NCI-H748 (cell line): ENCODE data around the gene PPP4R4.

Experiments
- DNase-seq: peaks from one replicate; lab custom pipeline; 2025; ENCODE audit not compliant: unreplicated experiment; lab: John Stamatoyannopoulos, UW

Gene PPP4R4

GRCh38 chr14:94173885-94174603, at the start of gene PPP4R4:
Gene PPP4R4 (plus strand): TSS chr14:94174322. CDS start chr14:94174466, 144 bp downstream.
- peak; percentile 97 for DNase-seq

GRCh38 chr14:94124582-94125377, 49.3 kb upstream of the PPP4R4 start:
- DNase-seq: no peak

- no peak for DNase-seq
Observed at GRCh38 chr14:94125659-94126418, 48.3 kb upstream of the PPP4R4 start.

- DNase-seq: no peak
Observed at GRCh38 chr14:94126419-94126677, 47.8 kb upstream of the PPP4R4 start.

- no peak for DNase-seq
Observed at GRCh38 chr14:94126800-94127199, 47.3 kb upstream of the PPP4R4 start.

GRCh38 chr14:94127330-94127729, 46.8 kb upstream of the PPP4R4 start:
- DNase-seq: no peak

- no peak for DNase-seq
Observed at GRCh38 chr14:94128216-94128839, 45.8 kb upstream of the PPP4R4 start.

GRCh38 chr14:94129111-94129757, 44.9 kb upstream of the PPP4R4 start, which contains the start of gene IFI27L2:
Gene IFI27L2 (minus strand): TSS chr14:94129604. CDS start chr14:94129564, 40 bp downstream.
- peak; percentile 92 for DNase-seq

GRCh38 chr14:94129758-94130414, 44.2 kb upstream of the PPP4R4 start:
- DNase-seq: peak; percentile 81

GRCh38 chr14:94132285-94132887, 41.7 kb upstream of the PPP4R4 start:
- peak; percentile 84 for DNase-seq

- DNase-seq: no peak
Observed at GRCh38 chr14:94135476-94135875, 38.6 kb upstream of the PPP4R4 start.

- peak; percentile 93 for DNase-seq
Observed at GRCh38 chr14:94136575-94137331, 37.4 kb upstream of the PPP4R4 start.

- DNase-seq: peak; percentile 57
Observed at GRCh38 chr14:94138251-94138650, 35.9 kb upstream of the PPP4R4 start.

- no peak for DNase-seq
Observed at GRCh38 chr14:94139006-94139405, 35.1 kb upstream of the PPP4R4 start.

GRCh38 chr14:94139421-94139820, 34.7 kb upstream of the PPP4R4 start:
- no peak for DNase-seq

GRCh38 chr14:94142247-94142646, 31.9 kb upstream of the PPP4R4 start:
- no peak for DNase-seq

- DNase-seq: no peak
Observed at GRCh38 chr14:94142836-94143235, 31.3 kb upstream of the PPP4R4 start.

- DNase-seq: peak; percentile 26
Observed at GRCh38 chr14:94143239-94143638, 30.9 kb upstream of the PPP4R4 start.

GRCh38 chr14:94143711-94144110, 30.4 kb upstream of the PPP4R4 start:
- no peak for DNase-seq
